Stomach (tissue), 4 donors: ENCODE data around the gene CACNA2D3.

Source experiments
- CTCF ChIP-seq, 7 experiments: fragments of 450-650 bp in 4 of 7; fragments of 200-600 bp in 3 of 7; sonication (generic) in 3 of 7; IDR thresholded peaks; one replicate each; pipeline ENCODE4 v1.5.1; 2016 to 2019; ENCODE audit warnings: antibody characterized with exemption in 7 of 7, control low read depth in 2 of 7, mild to moderate bottlenecking in 1 of 7
- EP300 ChIP-seq: sonication (generic); formaldehyde crosslinking; IDR thresholded peaks from one replicate; pipeline ENCODE4 v1.6.1; 2017; ENCODE audit warnings: antibody characterized with exemption
- POLR2A ChIP-seq, 4 donors: fragments of 450-650 bp; IDR thresholded peaks; one replicate each; pipeline ENCODE4 v1.6.1; 2016; ENCODE audit warnings: antibody characterized with exemption in 4 of 4, control low read depth in 2 of 4, mild to moderate bottlenecking in 1 of 4, moderate library complexity in 1 of 4
- POLR2AphosphoS5 ChIP-seq, 3 donors: sonication (generic); formaldehyde crosslinking; IDR thresholded peaks; one replicate each; pipeline ENCODE4 v1.6.1; 2016; ENCODE audit warnings: antibody characterized with exemption in 3 of 3

GRCh38 chr3:54217828-54218227, 95.5 kb downstream of the CACNA2D3 start:
- TF ChIP-seq CTCF (IDR thresholded peaks at IDR 0.05) (no peak), POLR2A (IDR thresholded peaks at IDR 0.05) (no peak), POLR2AphosphoS5 (IDR thresholded peaks at IDR 0.05) (no peak), EP300 (no peak)
